CD14-positive monocyte (primary cell): ENCODE results near the gene CABP4. TPM values are rescaled to one million over a fixed set of nuclear protein-coding genes. Genes with fewer than 3 reads are reported as not detected.

Source experiments
- DNase-seq, 3 donors: peaks; one replicate each; pipeline ENCODE4 v3.0.0-alpha.2; 2011 to 2022
- H2AFZ ChIP-seq: 2 replicates; pipeline ENCODE4 v1.6.0; 2012; ENCODE audit warnings: mild to moderate bottlenecking, low read depth, low read length, inconsistent platforms; ENCODE audit not compliant: insufficient read depth, poor library complexity, severe bottlenecking
- H3K27ac ChIP-seq, 2 donors: 1 replicate in 1 of 2; 2 replicates in 1 of 2; pipeline ENCODE4 v1.5.1; 2012 to 2013; ENCODE audit warnings: low read length in 2 of 2, control low read depth in 1 of 2, inconsistent platforms in 1 of 2, low read depth in 1 of 2, mild to moderate bottlenecking in 1 of 2
- H3K27me3 ChIP-seq, 2 donors: one replicate each; pipeline versions ENCODE4 v1.6.0 to v1.6.1; 2011 to 2013; ENCODE audit warnings: low read length in 2 of 2; ENCODE audit not compliant: control insufficient read depth in 2 of 2, insufficient read depth in 2 of 2
- H3K36me3 ChIP-seq, 2 donors: replicated peaks in 1 of 2; 1 replicate in 1 of 2; 2 replicates in 1 of 2; pipeline versions ENCODE4 v1.5.1 to v1.6.1; 2012 to 2013; ENCODE audit warnings: low read length in 2 of 2, control low read depth in 1 of 2, inconsistent platforms in 1 of 2, mild to moderate bottlenecking in 1 of 2; ENCODE audit not compliant: insufficient read depth in 2 of 2, control insufficient read depth in 1 of 2
- H3K4me1 ChIP-seq, 2 donors: 1 replicate in 1 of 2; 2 replicates in 1 of 2; pipeline versions ENCODE4 v1.5.1 to v1.6.1; 2012 to 2013; ENCODE audit warnings: low read length in 2 of 2, control low read depth in 1 of 2, inconsistent platforms in 1 of 2, mild to moderate bottlenecking in 1 of 2, moderate library complexity in 1 of 2; ENCODE audit not compliant: insufficient read depth in 2 of 2, control insufficient read depth in 1 of 2
- H3K4me2 ChIP-seq: replicated peaks from 2 replicates; pipeline ENCODE3; 2012; ENCODE audit warnings: low read length, moderate library complexity, mild to moderate bottlenecking; ENCODE audit not compliant: poor library complexity, severe bottlenecking; ENCODE audit errors: extremely low read depth
- H3K4me3 ChIP-seq, 3 experiments: fragments of 200-600 bp in 1 of 3; sonication (generic) in 1 of 3; replicated peaks in 1 of 3; 1 replicate in 2 of 3; 2 replicates in 1 of 3; pipeline ENCODE4 v1.5.1; 2011 to 2013; ENCODE audit warnings: low read length in 3 of 3, mild to moderate bottlenecking in 3 of 3, control low read depth in 2 of 3, low read depth in 2 of 3, inconsistent platforms in 1 of 3, moderate library complexity in 1 of 3
- H3K79me2 ChIP-seq: 2 replicates; pipeline ENCODE4 v1.6.0; 2012; ENCODE audit warnings: mild to moderate bottlenecking, control low read depth, inconsistent platforms, low read length, moderate library complexity; ENCODE audit not compliant: insufficient read depth
- H3K9ac ChIP-seq: 2 replicates; pipeline ENCODE4 v1.6.0; 2017; ENCODE audit warnings: low read length, mild to moderate bottlenecking; ENCODE audit not compliant: insufficient read depth, poor library complexity, severe bottlenecking
- H3K9me3 ChIP-seq, 2 donors: replicated peaks in 1 of 2; 1 replicate in 1 of 2; 2 replicates in 1 of 2; pipeline versions ENCODE4 v1.5.1 to v1.6.1; 2012 to 2013; ENCODE audit warnings: low read length in 2 of 2, control low read depth in 1 of 2; ENCODE audit not compliant: control insufficient read depth in 1 of 2, insufficient read depth in 1 of 2
- H4K20me1 ChIP-seq: 2 replicates; pipeline ENCODE4 v1.6.0; 2012; ENCODE audit warnings: mild to moderate bottlenecking, low read length, control low read depth, moderate library complexity; ENCODE audit not compliant: insufficient read depth
- H3K27ac Mint-ChIP-seq, 7 donors: one replicate each; pipeline ENCODE4 v1.8.0; 2020; ENCODE audit warnings: mild to moderate bottlenecking in 7 of 7, mixed read lengths in 7 of 7, moderate library complexity in 6 of 7, inconsistent platforms in 2 of 7
- H3K27me3 Mint-ChIP-seq, 3 donors: one replicate each; pipeline ENCODE4 v1.8.0; 2021 to 2022; ENCODE audit warnings: low read depth in 3 of 3, mild to moderate bottlenecking in 3 of 3, mixed read lengths in 3 of 3, moderate library complexity in 3 of 3, inconsistent platforms in 1 of 3
- H3K36me3 Mint-ChIP-seq, 2 donors: one replicate each; pipeline ENCODE4 v1.8.0; 2020; ENCODE audit warnings: mixed read lengths in 2 of 2, inconsistent platforms in 1 of 2, mild to moderate bottlenecking in 1 of 2
- H3K4me1 Mint-ChIP-seq: one replicate; pipeline ENCODE4 v1.8.0; 2020; ENCODE audit warnings: mild to moderate bottlenecking, mixed read lengths
- H3K4me3 Mint-ChIP-seq, 2 donors: one replicate each; pipeline ENCODE4 v1.8.0; 2020; ENCODE audit warnings: mild to moderate bottlenecking in 2 of 2, mixed read lengths in 2 of 2, moderate library complexity in 1 of 2
- H3K9me3 Mint-ChIP-seq, 7 donors: one replicate each; pipeline ENCODE4 v1.8.0; 2020 to 2022; ENCODE audit warnings: mixed read lengths in 7 of 7, mild to moderate bottlenecking in 6 of 7, moderate library complexity in 6 of 7, inconsistent platforms in 2 of 7
- CTCF ChIP-seq: fragments of 200-600 bp; IDR thresholded peaks from one replicate; pipeline ENCODE4 v1.8.0; 2022; ENCODE audit warnings: antibody characterized with exemption, mild to moderate bottlenecking
- WGBS: methylation state at CpG from one replicate; pipeline ENCODE4 v1.1.5; 2013; ENCODE audit warnings: missing lambda C conversion rate; ENCODE audit not compliant: insufficient coverage; 5-methylcytosine and 5-hydroxymethylcytosine counted together
- intact Hi-C, 2 donors: fragments of 100-400 bp; cut with micrococcal nuclease; formaldehyde crosslinking; loops; one replicate each; pipeline versions ENCODE4 v1.15.0 to v1.15.1; 2023
- polyA plus RNA-seq, 3 donors: library from polyadenylated mRNA; depleted of rRNA in 1 of 3; unstranded in 2 of 3; stranded (reverse) in 1 of 3; fragments of 300-500 nt in 2 of 3; fragments of >200 nt in 1 of 3; fragmentation: Illumina TruSeq in 2 of 3; gene quantifications; 1 replicate in 2 of 3; 2 replicates in 1 of 3; pipeline ENCODE4 v1.2.3, GENCODE V29; 2012 to 2021

CABP4 gene
- polyA plus RNA-seq, 3 donors, result 0.28 to 1.7 TPM; not detected in 1

DNA sequence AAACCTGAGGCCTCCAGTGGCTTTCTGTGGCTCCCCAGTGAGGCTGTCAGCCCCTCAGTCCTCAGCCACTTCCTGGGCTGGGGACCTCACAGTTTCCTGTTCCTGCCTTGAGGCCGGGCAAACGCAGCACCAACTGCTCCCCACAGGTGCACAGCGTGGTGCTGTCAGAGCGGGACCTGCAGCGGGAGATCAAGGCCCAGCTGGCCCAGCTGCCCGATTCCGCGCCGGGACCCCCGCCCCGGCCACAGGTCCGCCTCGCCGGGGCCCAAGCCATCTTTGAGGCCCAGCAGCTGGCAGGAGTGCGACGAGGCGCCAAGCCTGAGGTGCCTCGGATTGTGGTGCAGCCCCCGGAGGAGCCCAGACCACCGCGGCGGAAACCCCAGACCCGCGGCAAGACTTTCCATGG lies 45.9 kb upstream of the CABP4 start:
- Histone ChIP-seq H2AFZ (peak overlapping the region; percentile 46), H3K27ac (peak overlapping the region in 1 of 2 donors; percentile 26), H3K4me1 (peaks cover 51 to 59% of the 10 kb centered on the region in 2 donors), H3K9me3 (no peaks in the 10 kb centered on the region), H4K20me1 (peaks cover 51% of the 10 kb centered on the region), H3K27me3 (peaks cover 0 to 11% of the 10 kb centered on the region in 2 donors), H3K4me3 (peak overlapping the region in 1 of 3 experiments; percentile 47), H3K36me3 (peaks cover 9 to 18% of the 10 kb centered on the region in 2 donors), H3K79me2 (peaks cover 19% of the 10 kb centered on the region), H3K4me2 (peak overlapping the region; percentile 46), H3K9ac (peak overlapping the region; percentile 25)
- TF ChIP-seq CTCF, result no peak
- peaks cover 19 to 36% of the 10 kb centered on the region in 2 donors for H3K36me3 Mint-ChIP-seq
- intact Hi-C loops, result no loop called here
- peaks cover 15 to 33% (median 29%) of the 10 kb centered on the region in 3 donors for H3K27me3 Mint-ChIP-seq
- DNase-seq, result no peak
- no peak overlapping the region for H3K27ac Mint-ChIP-seq
- no peak overlapping the region for H3K4me3 Mint-ChIP-seq
- H3K9me3 Mint-ChIP-seq, result peaks cover 0 to 3% (median 0%) of the 10 kb centered on the region in 7 donors
- H3K4me1 Mint-ChIP-seq, result peaks cover 56% of the 10 kb centered on the region
- WGBS, result 0% methylated on average over 24 of the region's 24 CpGs

DNA sequence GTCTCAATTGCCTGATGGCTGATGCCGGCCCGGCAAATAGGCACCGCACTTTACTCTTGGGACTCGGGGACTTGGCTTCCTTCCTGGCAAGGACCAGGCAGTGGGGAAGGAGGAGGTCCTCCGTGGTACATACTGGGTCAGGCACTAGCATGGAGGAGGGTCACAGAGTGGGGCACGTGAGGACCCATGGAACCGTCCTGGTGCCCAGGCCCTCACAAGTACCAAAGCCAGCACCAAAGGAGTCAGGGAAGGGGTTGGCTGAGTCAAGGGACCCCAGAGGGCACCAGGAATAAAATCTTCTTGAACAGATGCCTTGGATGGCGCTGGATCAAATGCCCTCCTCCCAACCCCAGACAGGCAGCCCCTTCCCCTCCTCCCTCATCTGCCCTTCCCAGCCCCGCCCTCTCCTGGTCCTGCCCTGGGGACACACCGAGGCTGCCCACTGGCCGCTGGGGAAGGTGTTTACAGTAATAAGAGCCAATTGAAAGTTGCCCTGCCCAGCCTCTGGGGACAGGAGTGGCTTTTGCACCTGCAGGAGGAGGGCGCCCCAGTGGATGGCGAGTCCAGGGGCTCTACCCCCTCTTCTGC lies 45.3 kb upstream of the CABP4 start:
- Histone ChIP-seq H2AFZ (peak overlapping the region; percentile 46), H3K4me3 (peak overlapping the region in 1 of 3 experiments; percentile 47), H3K9ac (peak overlapping the region; percentile 25), H3K36me3 (peaks cover 9 to 18% of the 10 kb centered on the region in 2 donors), H3K4me2 (peak overlapping the region; percentile 46), H3K27me3 (peaks cover 1 to 17% of the 10 kb centered on the region in 2 donors), H3K4me1 (peaks cover 45 to 54% of the 10 kb centered on the region in 2 donors), H3K9me3 (no peaks in the 10 kb centered on the region), H4K20me1 (peaks cover 49% of the 10 kb centered on the region), H3K27ac (no peak overlapping the region), H3K79me2 (peaks cover 12% of the 10 kb centered on the region)
- no peak for TF ChIP-seq CTCF
- Mint-ChIP-seq H3K27me3 (peaks cover 21 to 39% (median 35%) of the 10 kb centered on the region in 3 donors), H3K4me3 (peak overlapping the region; percentile 56 to 57), H3K4me1 (peaks cover 51% of the 10 kb centered on the region), H3K36me3 (peaks cover 19 to 36% of the 10 kb centered on the region in 2 donors), H3K27ac (peak overlapping the region in 2 of 7 donors; percentile 43 to 63), H3K9me3 (peaks cover 0 to 3% (median 0%) of the 10 kb centered on the region in 7 donors)
- DNase-seq, result no peak
- WGBS, result 19% methylated on average over 12 of the region's 13 CpGs
- intact Hi-C loops, result no loop called here
